Heart right ventricle (tissue), 16 donors: Measurements from ENCODE around the gene EPHX1. TPM values are rescaled to one million over a fixed set of nuclear protein-coding genes. Genes with fewer than 3 reads are reported as not detected.

Experiments
- ATAC-seq, 8 donors: fragments of 200-7000 bp; cut with Tn5 transposase; one replicate each; pipeline ENCODE4 v1.9.1; 2020; ENCODE audit warnings: mild to moderate bottlenecking in 8 of 8, moderate library complexity in 8 of 8, moderate number of reproducible peaks in 1 of 8
- DNase-seq, 2 donors: peaks; one replicate each; pipeline ENCODE4 v3.0.0-alpha.2; 2020
- H3K27ac ChIP-seq, 10 donors: fragments of 200-600 bp; sonication (generic) in 2 of 10; one replicate each; pipeline versions ENCODE4 v1.5.0 to v1.8.0; 2020 to 2022; ENCODE audit warnings: mild to moderate bottlenecking in 3 of 10
- H3K27me3 ChIP-seq, 7 donors: fragments of 200-600 bp; one replicate each; pipeline ENCODE4 v1.8.0; 2021 to 2022; ENCODE audit warnings: mild to moderate bottlenecking in 2 of 7
- H3K36me3 ChIP-seq, 9 donors: fragments of 200-600 bp; sonication (generic) in 1 of 9; one replicate each; pipeline versions ENCODE4 v1.5.0 to v1.8.0; 2020 to 2022; ENCODE audit warnings: mild to moderate bottlenecking in 2 of 9
- H3K4me1 ChIP-seq, 9 donors: fragments of 200-600 bp; sonication (generic) in 1 of 9; one replicate each; pipeline versions ENCODE4 v1.5.0 to v1.8.0; 2020 to 2022; ENCODE audit warnings: mild to moderate bottlenecking in 4 of 9
- H3K4me3 ChIP-seq, 10 donors: fragments of 200-600 bp; sonication (generic) in 2 of 10; one replicate each; pipeline versions ENCODE4 v1.5.0 to v1.8.0; 2020 to 2022; ENCODE audit warnings: mild to moderate bottlenecking in 7 of 10, moderate library complexity in 2 of 10
- H3K9me3 ChIP-seq, 11 donors: fragments of 200-600 bp in 10 of 11; sonication (generic) in 2 of 11; one replicate each; pipeline versions ENCODE4 v1.5.0 to v1.8.0; 2013 to 2022; ENCODE audit warnings: mild to moderate bottlenecking in 2 of 11, control low read depth in 1 of 11, moderate library complexity in 1 of 11
- CTCF ChIP-seq, 9 donors: fragments of 200-600 bp; sonication (generic) in 2 of 9; IDR thresholded peaks; one replicate each; pipeline versions ENCODE4 v1.5.0 to v1.8.0; 2021 to 2022; ENCODE audit warnings: antibody characterized with exemption in 9 of 9, mild to moderate bottlenecking in 5 of 9, moderate library complexity in 1 of 9
- WGBS, 2 donors: extraction: QIAGEN DNeasy Blood & Tissue Kit; methylation state at CpG; one replicate each; pipeline ENCODE4 v1.1.7; 2013; ENCODE audit warnings: inconsistent platforms in 1 of 2; 5-methylcytosine and 5-hydroxymethylcytosine counted together
- intact Hi-C, 10 donors: fragments of 100-400 bp; cut with DNase I; formaldehyde crosslinking; loops; one replicate each; pipeline versions ENCODE4 v1.11.1 to v1.14.2; 2022
- polyA plus RNA-seq, 2 donors: library from polyadenylated mRNA; stranded (reverse); fragments of 200-250 nt; gene quantifications; one replicate each; pipeline ENCODE4 v1.2.3, GENCODE V29; 2013
- total RNA-seq, 10 donors: library from RNA; stranded (reverse); fragmentation: NEBNext Ultra II Directional in 3 of 10; extraction: Animal tissue kit (Norgen Biotek cat#: 25700) in 3 of 10; gene quantifications; one replicate each; pipeline versions ENCODE4 v1.2.1 to v1.2.4, GENCODE V29; 2021 to 2023
- donor health status: Arrhythmogenic right ventricular cardiomyopathy.
- donor health status: ischemic (EF 13 %, LVEDD 7.1; RV severe dilation, severe dysfunction).
- donor health status: healthy with polysubstance abuse.
- donor health status: DM: no; HTN: yes; CAD: no.
- donor health status: DM: no; HTN: no; CAD: no.
- donor health status: ischemic (EF 25% LVEDD 6.9; RV normal size, moderate dysfunction).
- donor health status: ischemic (EF 25% LVEDD 5.7; RV mildly dilated, moderate dysfunction).
- donor health status: healthy.
- donor health status: DM: yes; HTN: yes; CAD: no.
- donor health status: Ischemic cardiomyopathy.
- donor health status: ischemic (EF 35%, LVEDD 5.7; RV mildly dilated, moderate dysfunction).
- donor health status: nonischemic (EF 11% LVEDD 7.7; RV severe dilation, severe dysfunction).
- donor health status: DM: yes; HTN: yes; CAD: no.
- donor health status: PGD.
- donor health status: ischemic (EF 29% LVEDD 5.4; RV normal size, mild dysfunction).
- donor health status: nonischemic (EF 23%, LVEDD 6.1; RV moderate dilation, normal function).

EPHX1 gene
- total and polyA plus RNA-seq, 12 donors, result 31.5 to 80.8 (median 43.2) TPM

DNA sequence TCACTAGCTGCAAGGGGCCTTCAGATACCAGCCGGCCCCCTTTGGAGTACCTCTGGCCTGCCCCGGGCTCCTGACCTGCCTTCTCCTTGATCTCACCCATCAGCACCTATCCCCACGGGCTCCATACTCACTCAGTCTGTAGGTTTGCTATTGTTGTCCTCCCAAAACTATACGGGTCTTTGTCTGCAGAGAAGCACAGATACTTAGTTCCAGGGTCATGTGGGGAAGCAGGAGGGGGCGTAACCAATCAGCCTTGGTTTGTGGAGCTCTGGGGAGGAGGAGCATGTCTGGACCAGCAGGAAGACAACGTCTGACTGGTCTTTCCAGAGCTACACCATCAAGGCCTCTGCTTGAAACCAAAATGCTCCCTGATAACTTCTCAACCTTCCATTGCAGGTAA lies 57.1 kb downstream of the EPHX1 start:
- peaks cover 0 to 29% (median 0%) of the 10 kb centered on the region in 9 donors for H3K4me1 ChIP-seq
- no peak for TF ChIP-seq CTCF (IDR thresholded peaks at IDR 0.05)
- H3K4me3 ChIP-seq, result no peak overlapping the region
- DNase-seq (no peak), ATAC-seq (no peak)
- 67 to 80% methylated on average over 6 of the region's 6 CpGs for WGBS, 2 donors
- H3K27me3 ChIP-seq, result no peaks in the 10 kb centered on the region
- no peaks in the 10 kb centered on the region for H3K9me3 ChIP-seq
- no peak overlapping the region for H3K27ac ChIP-seq
- H3K36me3 ChIP-seq, result peaks cover 0 to 100% (median 62%) of the 10 kb centered on the region in 9 donors
- intact Hi-C loops, result no loop called here

GRCh38 chr1:225868631-225869330 lies 58.9 kb downstream of the EPHX1 start:
- no peak for TF ChIP-seq CTCF (IDR thresholded peaks at IDR 0.05)
- Histone ChIP-seq H3K4me3 (no peak overlapping the region), H3K4me1 (peaks cover 0 to 31% (median 0%) of the 10 kb centered on the region in 9 donors), H3K27me3 (no peaks in the 10 kb centered on the region), H3K9me3 (no peaks in the 10 kb centered on the region), H3K36me3 (peaks cover 0 to 100% (median 55%) of the 10 kb centered on the region in 9 donors), H3K27ac (no peak overlapping the region)
- DNase-seq (no peak), ATAC-seq (peak in 6 of 8 donors; percentile 39 to 85 (median 48))
- intact Hi-C loops, result no loop called here
- WGBS, 2 donors, result 88 to 89% methylated on average over 8 of the region's 8 CpGs

- Histone ChIP-seq H3K27ac (no peak overlapping the region), H3K9me3 (no peaks in the 10 kb centered on the region), H3K4me3 (no peak overlapping the region), H3K4me1 (peaks cover 0 to 17% (median 0%) of the 10 kb centered on the region in 9 donors), H3K27me3 (no peaks in the 10 kb centered on the region), H3K36me3 (peaks cover 0 to 100% (median 47%) of the 10 kb centered on the region in 9 donors)
- TF ChIP-seq CTCF (IDR thresholded peaks at IDR 0.05), result no peak
- ATAC-seq (no peak), DNase-seq (no peak)
- intact Hi-C loops, result loop anchor here in 1 of 10 donors (10.0 kb wide), 1 partner anchor 104 kb away; no protein-coding TSS in a partner anchor
- 59% methylated on average over 3 of the region's 3 CpGs for WGBS, 2 donors
These were observed 61.0 kb downstream of the EPHX1 start for GRCh38 chr1:225870911-225871310.

DNA sequence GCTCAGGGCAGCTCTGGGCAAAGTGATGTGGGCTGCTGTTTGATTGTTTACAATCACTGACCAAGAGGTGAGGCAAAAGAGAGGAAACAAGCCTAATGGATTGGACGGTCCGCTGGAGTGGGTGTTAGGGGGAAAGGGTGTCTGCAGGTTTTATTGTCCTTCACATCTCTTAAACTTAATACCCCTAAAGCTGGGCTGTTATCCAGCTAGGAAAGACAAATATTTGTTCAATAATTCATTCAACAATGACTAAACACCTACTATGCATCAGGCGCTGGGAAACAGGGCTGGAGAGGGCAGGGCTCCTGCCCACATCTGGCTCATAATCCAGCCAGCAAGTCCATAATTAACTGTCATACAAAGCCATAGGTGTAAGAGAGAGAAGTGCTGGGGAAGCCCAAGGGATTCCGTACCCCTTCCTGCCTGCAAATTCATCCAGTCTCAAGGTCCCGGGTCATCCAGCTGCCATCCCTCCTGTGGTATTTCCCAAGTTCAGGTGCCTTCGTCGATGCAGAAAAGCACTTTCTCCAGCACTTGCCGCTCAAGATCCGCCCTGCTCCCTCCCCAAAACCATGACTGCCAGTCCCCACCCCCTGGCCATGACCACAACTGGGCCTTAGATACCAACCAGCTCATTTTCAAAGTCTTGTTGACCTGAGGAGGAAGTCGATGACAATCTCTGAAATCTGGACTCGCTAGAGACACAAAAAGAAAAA lies 61.6 kb downstream of the EPHX1 start:
- intact Hi-C loops, result loop anchor here in 1 of 10 donors (10.0 kb wide), 1 partner anchor 103 kb away; no protein-coding TSS in a partner anchor
- DNase-seq (no peak), ATAC-seq (no peak)
- no peak for TF ChIP-seq CTCF (IDR thresholded peaks at IDR 0.05)
- Histone ChIP-seq H3K9me3 (no peaks in the 10 kb centered on the region), H3K27ac (no peak overlapping the region), H3K27me3 (no peaks in the 10 kb centered on the region), H3K4me3 (no peak overlapping the region), H3K4me1 (peaks cover 0 to 17% (median 0%) of the 10 kb centered on the region in 9 donors), H3K36me3 (peaks cover 0 to 100% (median 42%) of the 10 kb centered on the region in 9 donors)
- 81 to 82% methylated on average over 11 of the region's 11 CpGs for WGBS, 2 donors
